ENCODE results near the gene AAGAB. TPM values are rescaled to one million over a fixed set of nuclear protein-coding genes. Genes with fewer than 3 reads are reported as not detected.

The AAGAB gene
- total RNA-seq, 1 experiment from 2014 or later, result 52.0 TPM

DNA sequence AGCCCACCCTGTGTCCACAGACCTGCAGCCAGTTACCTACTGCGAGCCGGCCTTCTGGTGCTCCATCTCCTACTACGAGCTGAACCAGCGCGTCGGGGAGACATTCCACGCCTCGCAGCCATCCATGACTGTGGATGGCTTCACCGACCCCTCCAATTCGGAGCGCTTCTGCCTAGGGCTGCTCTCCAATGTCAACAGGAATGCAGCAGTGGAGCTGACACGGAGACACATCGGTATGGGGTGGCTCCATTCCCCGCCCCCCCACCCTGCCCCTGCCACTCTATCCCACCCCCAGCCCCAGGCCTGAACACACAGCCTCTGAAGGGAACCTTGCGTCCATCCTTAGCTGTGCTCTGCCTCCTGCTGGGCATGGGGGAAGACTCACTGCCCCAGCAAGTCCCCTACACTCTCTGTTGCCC is 73.2 kb downstream of the AAGAB start:
- TF ChIP-seq, protein P1, sequence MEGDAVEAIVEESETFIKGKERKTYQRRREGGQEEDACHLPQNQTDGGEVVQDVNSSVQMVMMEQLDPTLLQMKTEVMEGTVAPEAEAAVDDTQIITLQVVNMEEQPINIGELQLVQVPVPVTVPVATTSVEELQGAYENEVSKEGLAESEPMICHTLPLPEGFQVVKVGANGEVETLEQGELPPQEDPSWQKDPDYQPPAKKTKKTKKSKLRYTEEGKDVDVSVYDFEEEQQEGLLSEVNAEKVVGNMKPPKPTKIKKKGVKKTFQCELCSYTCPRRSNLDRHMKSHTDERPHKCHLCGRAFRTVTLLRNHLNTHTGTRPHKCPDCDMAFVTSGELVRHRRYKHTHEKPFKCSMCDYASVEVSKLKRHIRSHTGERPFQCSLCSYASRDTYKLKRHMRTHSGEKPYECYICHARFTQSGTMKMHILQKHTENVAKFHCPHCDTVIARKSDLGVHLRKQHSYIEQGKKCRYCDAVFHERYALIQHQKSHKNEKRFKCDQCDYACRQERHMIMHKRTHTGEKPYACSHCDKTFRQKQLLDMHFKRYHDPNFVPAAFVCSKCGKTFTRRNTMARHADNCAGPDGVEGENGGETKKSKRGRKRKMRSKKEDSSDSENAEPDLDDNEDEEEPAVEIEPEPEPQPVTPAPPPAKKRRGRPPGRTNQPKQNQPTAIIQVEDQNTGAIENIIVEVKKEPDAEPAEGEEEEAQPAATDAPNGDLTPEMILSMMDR (IDR thresholded peaks at IDR 0.05 in 2 of 3, conservative IDR thresholded peaks at IDR 0.05 in 1 of 3; ENCODE audit: borderline replicate concordance in 1 of 3, insufficient read depth in 1 of 3, low read depth in 2 of 3, low read length in 2 of 3), result peak in 1 of 3 experiments; percentile 17; a peak in 2 of 6 replicates
- TF ChIP-seq RAD21 (IDR thresholded peaks at IDR 0.05; ENCODE audit: low read depth), result peak; percentile 35
- no peak for TF ChIP-seq POLR2A (IDR thresholded peaks at IDR 0.05; ENCODE audit: borderline replicate concordance, extremely low read depth, insufficient read depth, insufficient read length)
- no peak for TF ChIP-seq JUND (IDR thresholded peaks at IDR 0.05)
- no peak for TF ChIP-seq CBX3 (IDR thresholded peaks at IDR 0.05; ENCODE audit: low read depth)
- no peak for TF ChIP-seq CEBPB (IDR thresholded peaks at IDR 0.05; ENCODE audit: low read depth)
- Histone ChIP-seq H3K9ac (ENCODE audit: low read length) (no peak overlapping the region), H3K4me2 (ENCODE audit: low read length) (no peak overlapping the region), H3K27ac (ENCODE audit: low read depth, low read length) (no peak overlapping the region), H3K79me2 (ENCODE audit: insufficient read depth, low read length) (peaks cover 15% of the 10 kb centered on the region; the same call in 1 of the 2 replicates), H3K4me3 (replicated peaks in 1 of 2; ENCODE audit: low read depth in 1 of 2, low read length in 2 of 2) (no peak overlapping the region), H3K27me3 (ENCODE audit: insufficient read depth, low read length) (no peaks in the 10 kb centered on the region), H3K9me3 (ENCODE audit: control insufficient read depth in 1 of 2, insufficient read depth in 1 of 2, low read depth in 1 of 2, low read length in 2 of 2) (no peaks in the 10 kb centered on the region), H3K36me3 (ENCODE audit: control insufficient read depth in 1 of 2, insufficient read depth in 2 of 2, low read length in 2 of 2) (peaks cover 5 to 61% of the 10 kb centered on the region in 2 experiments; a peak in 3 of 4 replicates), H2AFZ (ENCODE audit: low read depth, low read length, poor library complexity, severe bottlenecking) (no peak overlapping the region), H3K4me1 (ENCODE audit: control insufficient read depth in 1 of 2, insufficient read depth in 2 of 2, low read length in 2 of 2) (peaks cover 4 to 20% of the 10 kb centered on the region in 2 experiments; a peak in 3 of 4 replicates), H3K9me2 (ENCODE audit: insufficient read depth) (no peaks in the 10 kb centered on the region), H4K20me1 (ENCODE audit: insufficient read depth) (no peaks in the 10 kb centered on the region)
- no TSS peak for BruUV-seq (replicated peaks)
- intact Hi-C loops (cut with micrococcal nuclease), result no loop called here
- DNase-seq (ENCODE audit: low read depth, low spot score) (no peak), ATAC-seq (0 out of 2 replicates have a peak, but pooled peaks have one; percentile 29)
- RAD21 ChIA-PET (ENCODE audit: low non-redundant PET in 1 of 2, low total read pairs in 2 of 2, uncharacterized antibody in 2 of 2, unreplicated experiment in 2 of 2), result no interaction called here
- POLR2A ChIA-PET, result no interaction called here
- CTCF ChIA-PET, result interaction anchor here (1.3 kb wide), 1 partner anchor 108 kb away, joined by 3 read pairs; no protein-coding TSS in a partner anchor

DNA sequence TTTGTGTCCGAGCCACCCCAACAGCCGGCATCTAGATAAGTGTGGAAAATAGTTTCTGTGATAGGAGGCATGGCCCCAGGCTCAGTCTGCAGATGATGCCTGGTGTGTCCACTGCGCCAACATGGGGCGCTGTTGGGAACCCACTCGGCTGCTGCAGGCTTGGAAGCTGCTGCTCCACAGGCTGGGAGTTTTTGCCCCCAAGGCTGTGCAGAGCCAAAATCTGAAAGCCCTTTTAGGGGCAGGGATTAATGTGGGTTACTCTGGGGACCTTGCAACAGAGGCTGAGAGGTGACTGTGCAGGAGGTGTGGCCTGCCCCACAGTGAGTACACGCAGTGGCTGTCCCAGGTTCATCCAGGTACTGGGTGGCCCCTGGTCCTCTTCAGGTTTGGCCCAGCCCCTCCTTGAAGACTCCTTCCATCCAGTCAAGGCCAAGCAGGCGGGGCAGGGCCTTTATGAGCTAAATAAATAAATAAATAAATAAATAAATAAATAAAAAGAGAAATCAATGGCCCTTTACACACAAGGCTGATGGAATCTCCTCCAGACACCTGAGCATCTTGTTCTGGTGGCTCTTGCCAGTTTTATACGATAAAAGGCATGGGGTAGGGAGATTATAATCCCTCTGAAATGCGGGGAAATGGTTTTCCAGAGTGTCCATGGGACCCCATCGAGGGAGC is 73.8 kb downstream of the AAGAB start:
- Histone ChIP-seq H3K27me3 (ENCODE audit: insufficient read depth, low read length) (no peaks in the 10 kb centered on the region), H3K4me2 (ENCODE audit: low read length) (no peak overlapping the region), H3K4me1 (ENCODE audit: control insufficient read depth in 1 of 2, insufficient read depth in 2 of 2, low read length in 2 of 2) (peaks cover 10 to 25% of the 10 kb centered on the region in 2 experiments), H3K9me3 (ENCODE audit: control insufficient read depth in 1 of 2, insufficient read depth in 1 of 2, low read depth in 1 of 2, low read length in 2 of 2) (no peaks in the 10 kb centered on the region), H3K79me2 (ENCODE audit: insufficient read depth, low read length) (peaks cover 21% of the 10 kb centered on the region; the same call in 1 of the 2 replicates), H2AFZ (ENCODE audit: low read depth, low read length, poor library complexity, severe bottlenecking) (no peak overlapping the region), H3K4me3 (replicated peaks in 1 of 2; ENCODE audit: low read depth in 1 of 2, low read length in 2 of 2) (no peak overlapping the region), H3K9me2 (ENCODE audit: insufficient read depth) (no peaks in the 10 kb centered on the region), H3K9ac (ENCODE audit: low read length) (no peak overlapping the region), H3K27ac (ENCODE audit: low read depth, low read length) (no peak overlapping the region), H4K20me1 (ENCODE audit: insufficient read depth) (no peaks in the 10 kb centered on the region), H3K36me3 (ENCODE audit: control insufficient read depth in 1 of 2, insufficient read depth in 2 of 2, low read length in 2 of 2) (peaks cover 5 to 67% of the 10 kb centered on the region in 2 experiments; a peak in 3 of 4 replicates)
- CTCF ChIA-PET, result interaction anchor here (1.3 kb wide), 1 partner anchor 108 kb away, joined by 3 read pairs; no protein-coding TSS in a partner anchor
- intact Hi-C loops (cut with micrococcal nuclease), result no loop called here
- ATAC-seq, result peak; percentile 57
- POLR2A ChIA-PET, result no interaction called here
- TF ChIP-seq, protein P2, sequence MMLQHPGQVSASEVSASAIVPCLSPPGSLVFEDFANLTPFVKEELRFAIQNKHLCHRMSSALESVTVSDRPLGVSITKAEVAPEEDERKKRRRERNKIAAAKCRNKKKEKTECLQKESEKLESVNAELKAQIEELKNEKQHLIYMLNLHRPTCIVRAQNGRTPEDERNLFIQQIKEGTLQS (IDR thresholded peaks at IDR 0.05), result no peak
- TF ChIP-seq, protein P1 (IDR thresholded peaks at IDR 0.05 in 2 of 3, conservative IDR thresholded peaks at IDR 0.05 in 1 of 3; ENCODE audit: borderline replicate concordance in 1 of 3, insufficient read depth in 1 of 3, low read depth in 2 of 3, low read length in 2 of 3), result peak in 1 of 3 experiments; percentile 43; a peak in 1 of 6 replicates
- BruUV-seq (replicated peaks), result no TSS peak
- RAD21 ChIA-PET (ENCODE audit: low non-redundant PET in 1 of 2, low total read pairs in 2 of 2, uncharacterized antibody in 2 of 2, unreplicated experiment in 2 of 2), result no interaction called here
- no peak for DNase-seq (ENCODE audit: low read depth, low spot score)

All from HCT116 (cell line).